Fibroblast of pulmonary artery (primary cell): Measurements from ENCODE around the gene ENPP7.

Source experiments
- DNase-seq: peaks from one replicate; pipeline ENCODE4 v3.0.0-alpha.2; 2010; ENCODE audit warnings: low read depth
- H3K4me3 ChIP-seq: replicated peaks from 2 replicates; pipeline ENCODE4 v1.5.1; 2011; ENCODE audit warnings: low read depth, mild to moderate bottlenecking, control low read depth, low read length, moderate library complexity
- TF ChIP-seq, protein P1 (sequence below): IDR thresholded peaks from 2 replicates; pipeline ENCODE4 v1.5.1; 2011; ENCODE audit warnings: mild to moderate bottlenecking, control low read depth, low read length, inconsistent platforms; ENCODE audit errors: missing control alignments

The ENPP7 gene

GRCh38 chr17:79713391-79713790 lies 17.4 kb upstream of the ENPP7 start:
- no peak overlapping the region for H3K4me3 ChIP-seq
- no peak for DNase-seq
- TF ChIP-seq, protein P1, sequence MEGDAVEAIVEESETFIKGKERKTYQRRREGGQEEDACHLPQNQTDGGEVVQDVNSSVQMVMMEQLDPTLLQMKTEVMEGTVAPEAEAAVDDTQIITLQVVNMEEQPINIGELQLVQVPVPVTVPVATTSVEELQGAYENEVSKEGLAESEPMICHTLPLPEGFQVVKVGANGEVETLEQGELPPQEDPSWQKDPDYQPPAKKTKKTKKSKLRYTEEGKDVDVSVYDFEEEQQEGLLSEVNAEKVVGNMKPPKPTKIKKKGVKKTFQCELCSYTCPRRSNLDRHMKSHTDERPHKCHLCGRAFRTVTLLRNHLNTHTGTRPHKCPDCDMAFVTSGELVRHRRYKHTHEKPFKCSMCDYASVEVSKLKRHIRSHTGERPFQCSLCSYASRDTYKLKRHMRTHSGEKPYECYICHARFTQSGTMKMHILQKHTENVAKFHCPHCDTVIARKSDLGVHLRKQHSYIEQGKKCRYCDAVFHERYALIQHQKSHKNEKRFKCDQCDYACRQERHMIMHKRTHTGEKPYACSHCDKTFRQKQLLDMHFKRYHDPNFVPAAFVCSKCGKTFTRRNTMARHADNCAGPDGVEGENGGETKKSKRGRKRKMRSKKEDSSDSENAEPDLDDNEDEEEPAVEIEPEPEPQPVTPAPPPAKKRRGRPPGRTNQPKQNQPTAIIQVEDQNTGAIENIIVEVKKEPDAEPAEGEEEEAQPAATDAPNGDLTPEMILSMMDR = no peak

DNA sequence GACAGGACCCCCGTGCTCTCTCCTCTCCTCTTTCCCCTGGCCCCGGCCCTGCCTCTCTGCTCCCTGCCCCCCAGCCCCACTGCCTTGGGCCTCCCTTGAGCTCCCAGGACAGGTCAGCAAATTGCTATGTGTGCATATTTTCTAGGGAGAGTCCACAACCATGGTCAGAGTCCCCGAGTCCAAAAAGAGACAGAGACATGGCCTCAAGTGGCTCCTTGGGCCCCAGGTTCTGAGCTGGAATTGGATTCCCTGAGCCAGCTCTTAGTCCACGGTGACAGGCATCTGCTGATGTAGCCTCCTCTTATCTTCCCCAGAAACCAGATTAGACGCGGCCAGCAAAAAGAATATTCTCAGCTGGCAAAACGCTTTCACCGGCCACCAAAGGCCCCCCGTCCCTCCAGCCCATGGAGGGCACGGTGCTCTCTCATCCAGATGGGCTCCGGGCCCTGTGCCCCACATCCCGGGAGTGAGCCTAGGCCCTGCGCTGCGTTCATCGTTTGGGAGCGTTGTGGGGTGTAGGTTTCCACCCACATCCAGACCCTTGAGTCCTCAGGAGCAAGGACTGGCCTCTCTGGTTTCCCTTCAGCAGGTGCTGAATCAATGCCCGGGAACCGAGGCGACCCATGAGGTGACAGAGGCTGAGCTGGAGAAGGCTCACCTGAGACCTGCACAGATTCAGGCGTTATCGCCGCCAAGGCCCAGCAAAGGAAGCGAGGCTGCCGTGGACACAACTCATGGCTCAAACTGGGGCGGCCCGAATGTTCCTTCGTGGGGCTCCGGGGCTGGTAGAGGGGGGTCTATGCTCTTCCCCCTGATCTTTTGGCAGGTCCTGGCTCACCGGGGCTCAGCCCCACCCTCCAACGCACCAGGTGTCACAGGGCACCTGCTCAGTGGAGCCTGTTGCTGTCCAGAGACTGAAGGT lies 16.3 kb upstream of the ENPP7 start:
- no peak for DNase-seq
- TF ChIP-seq, protein P1 = no peak
- H3K4me3 ChIP-seq = no peak overlapping the region

GRCh38 chr17:79715098-79715942 lies 15.4 kb upstream of the ENPP7 start:
- no peak overlapping the region for H3K4me3 ChIP-seq
- TF ChIP-seq, protein P1 = no peak
- no peak for DNase-seq

DNA sequence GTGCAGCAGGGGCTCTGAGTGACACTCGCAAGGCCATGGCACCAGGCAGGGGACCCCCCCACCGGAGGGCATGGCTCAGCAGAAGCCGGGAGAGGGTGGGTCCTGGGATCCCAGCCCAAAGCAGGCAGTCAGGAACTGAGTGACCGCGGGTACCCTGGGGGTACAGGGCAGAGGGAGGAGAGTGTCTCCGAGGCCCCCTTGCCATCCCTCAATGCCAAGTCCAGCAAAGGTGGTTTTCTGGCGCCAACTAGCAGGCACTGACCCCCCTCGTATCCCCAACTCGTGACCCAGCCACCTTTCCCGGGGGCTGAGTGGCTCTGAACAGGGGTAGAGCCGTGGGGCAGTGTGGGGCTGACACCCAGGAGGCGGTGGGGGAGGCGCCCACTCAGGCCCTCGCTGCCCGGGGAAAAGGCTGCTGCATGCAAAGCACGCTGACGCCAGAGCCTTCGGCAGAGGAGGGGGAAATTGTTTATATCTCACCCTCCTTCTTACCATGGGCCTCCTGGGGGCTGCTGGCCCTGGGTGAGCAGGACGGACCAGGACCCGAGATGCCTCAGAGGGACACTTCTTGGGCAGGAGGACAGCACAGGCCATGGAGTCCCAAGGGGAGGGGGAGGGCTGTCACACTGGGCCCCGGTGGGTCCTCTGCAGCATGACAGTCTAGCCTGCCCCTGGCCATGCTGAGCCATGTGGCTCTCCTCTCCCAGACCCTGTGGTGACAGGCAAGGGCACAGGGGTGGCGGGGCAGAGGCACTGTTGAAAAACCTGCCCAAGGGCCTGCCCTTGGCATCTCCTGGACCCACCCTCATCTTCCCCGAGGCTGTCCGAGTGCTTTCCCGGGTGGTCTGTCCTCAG lies 14.6 kb upstream of the ENPP7 start:
- DNase-seq = no peak

DNA sequence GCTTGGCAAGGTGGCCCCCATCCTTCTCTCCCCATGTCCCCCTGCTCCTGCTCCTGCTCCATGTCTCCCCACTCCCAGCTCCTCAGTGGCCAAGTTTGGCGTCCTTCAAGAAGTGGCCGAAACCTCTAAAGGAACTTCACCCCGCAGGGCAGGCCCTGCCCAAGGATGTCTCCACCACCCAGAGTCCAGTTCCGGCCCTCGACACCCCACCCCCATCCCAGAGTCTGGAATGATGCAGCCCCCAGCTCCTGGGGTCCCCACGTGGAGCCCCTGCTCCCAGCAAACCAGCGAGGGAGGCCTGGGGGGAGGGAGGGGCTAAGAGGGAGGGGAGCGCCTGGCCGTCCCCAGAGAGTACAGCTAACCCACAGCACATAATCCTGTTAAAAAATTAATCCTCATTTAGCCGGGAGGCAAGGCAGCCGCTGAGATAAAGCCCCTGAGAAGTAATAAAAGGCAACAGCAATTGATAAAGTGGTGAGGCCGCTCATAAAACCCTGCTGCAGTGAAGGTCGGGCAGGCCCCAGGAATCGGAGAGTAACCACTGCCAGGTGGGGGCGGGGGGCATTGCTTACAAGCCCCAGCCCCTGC lies 9.9 kb upstream of the ENPP7 start:
- TF ChIP-seq, protein P1 = no peak
- DNase-seq = no peak

More for the DNA sequence above, 14.6 kb upstream of the ENPP7 start:
- no peak overlapping the region for H3K4me3 ChIP-seq
- TF ChIP-seq, protein P1 = no peak

More for the DNA sequence above, 9.9 kb upstream of the ENPP7 start:
- H3K4me3 ChIP-seq = no peak overlapping the region
